H1 (cell line): ENCODE results near the gene NBAS. TPM values are rescaled to one million over a fixed set of nuclear protein-coding genes. Genes with fewer than 3 reads are reported as not detected.

Experiments used
- CHD7 ChIP-seq: fragments of 300-600 bp; sonication (generic); IDR thresholded peaks from 2 replicates; pipeline ENCODE4 v1.7.1; 2012; ENCODE audit warnings: low read length, moderate library complexity, mild to moderate bottlenecking, inconsistent platforms; ENCODE audit not compliant: insufficient replicate concordance
- JUN ChIP-seq: IDR thresholded peaks from 2 replicates; pipeline ENCODE4 v1.6.1; 2011; ENCODE audit warnings: low read depth, mild to moderate bottlenecking, improper control_type of control experiment, low read length
- MAX ChIP-seq: IDR thresholded peaks from 2 replicates; pipeline ENCODE4 v1.6.1; 2012; ENCODE audit warnings: inconsistent platforms
- POLR2A ChIP-seq, 2 experiments: IDR thresholded peaks; 1 replicate in 1 of 2; 2 replicates in 1 of 2; pipeline ENCODE4 v1.6.1; 2011; ENCODE audit warnings: low read depth in 2 of 2, low read length in 2 of 2, mild to moderate bottlenecking in 2 of 2; ENCODE audit errors: control extremely low read depth in 1 of 2
- polyA plus RNA-seq, 7 experiments: library from polyadenylated mRNA; depleted of rRNA in 3 of 7; stranded (reverse) in 5 of 7; unstranded in 2 of 7; fragments of >200 nt in 5 of 7; fragments of 200-250 nt in 2 of 7; gene quantifications; 1 replicate in 5 of 7; 2 replicates in 1 of 7; 4 replicates in 1 of 7; pipeline versions ENCODE4 v1.2.1 to v1.2.3, GENCODE V29; 2011 to 2013; ENCODE audit warnings: missing spikeins in 2 of 7, mixed read lengths in 2 of 7
- total RNA-seq: library from RNA; stranded (reverse); fragmentation: NEBNext Ultra II Directional; extraction: Animal tissue kit (Norgen Biotek cat#: 25700); gene quantifications from 2 replicates; pipeline ENCODE4 v1.2.1, GENCODE V29; 2021

NBAS gene
- total and polyA plus RNA-seq, 2 of the 8 experiments (the other 6 are each of a cell fraction or from before 2014, with no cell fraction given) = 19.6 to 34.8 TPM

- TF ChIP-seq CHD7 = no peak
- TF ChIP-seq POLR2A (IDR thresholded peaks at IDR 0.05; ENCODE audit: control extremely low read depth in 1 of 2, low read depth in 2 of 2, low read length in 2 of 2) = no peak
- TF ChIP-seq JUN = no peak
- TF ChIP-seq MAX = no peak
These were observed 360.6 kb downstream of the NBAS start (continued) for GRCh38 chr2:15200581-15200980.
